LNCAP (cell line): ENCODE measurements around the gene REEP3.

Experiments used
- TF ChIP-seq, protein P1 (sequence below): fragments of 450-650 bp; IDR thresholded peaks from 2 replicates; pipeline ENCODE4 v1.5.1; 2017; ENCODE audit warnings: mild to moderate bottlenecking

REEP3 gene

DNA sequence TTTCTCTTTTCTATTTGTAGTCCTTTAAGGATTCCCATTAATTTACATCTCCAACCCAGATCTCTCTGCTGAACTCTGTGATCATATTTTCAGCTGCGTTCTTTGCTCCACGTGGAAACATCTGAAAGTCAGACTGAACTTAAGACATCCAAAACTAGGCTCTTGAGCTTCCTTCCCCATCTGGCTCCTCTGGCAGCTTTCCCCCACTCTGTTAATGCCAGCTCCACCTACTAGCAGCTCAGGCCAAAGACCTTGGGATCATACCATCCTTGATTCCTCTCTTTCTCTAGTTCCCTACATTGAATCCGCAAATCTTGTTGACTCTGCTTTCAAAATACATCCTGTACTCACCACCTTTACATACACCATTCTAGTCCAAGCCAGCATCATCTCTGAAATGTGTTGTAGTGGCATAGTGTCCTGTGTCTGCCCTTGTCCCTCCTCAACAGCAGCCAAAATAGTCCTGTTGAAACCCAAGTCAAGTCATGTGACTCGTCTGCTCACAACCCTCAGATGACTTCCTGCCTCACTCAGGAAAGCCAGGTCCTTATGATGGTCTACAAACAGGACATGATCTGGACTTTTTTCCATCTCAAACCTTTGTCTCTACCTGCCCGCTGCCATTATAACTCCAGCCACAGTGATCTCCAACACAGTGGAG, 7.0 kb downstream of the REEP3 start:
- TF ChIP-seq, protein P1, sequence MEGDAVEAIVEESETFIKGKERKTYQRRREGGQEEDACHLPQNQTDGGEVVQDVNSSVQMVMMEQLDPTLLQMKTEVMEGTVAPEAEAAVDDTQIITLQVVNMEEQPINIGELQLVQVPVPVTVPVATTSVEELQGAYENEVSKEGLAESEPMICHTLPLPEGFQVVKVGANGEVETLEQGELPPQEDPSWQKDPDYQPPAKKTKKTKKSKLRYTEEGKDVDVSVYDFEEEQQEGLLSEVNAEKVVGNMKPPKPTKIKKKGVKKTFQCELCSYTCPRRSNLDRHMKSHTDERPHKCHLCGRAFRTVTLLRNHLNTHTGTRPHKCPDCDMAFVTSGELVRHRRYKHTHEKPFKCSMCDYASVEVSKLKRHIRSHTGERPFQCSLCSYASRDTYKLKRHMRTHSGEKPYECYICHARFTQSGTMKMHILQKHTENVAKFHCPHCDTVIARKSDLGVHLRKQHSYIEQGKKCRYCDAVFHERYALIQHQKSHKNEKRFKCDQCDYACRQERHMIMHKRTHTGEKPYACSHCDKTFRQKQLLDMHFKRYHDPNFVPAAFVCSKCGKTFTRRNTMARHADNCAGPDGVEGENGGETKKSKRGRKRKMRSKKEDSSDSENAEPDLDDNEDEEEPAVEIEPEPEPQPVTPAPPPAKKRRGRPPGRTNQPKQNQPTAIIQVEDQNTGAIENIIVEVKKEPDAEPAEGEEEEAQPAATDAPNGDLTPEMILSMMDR: no peak

DNA sequence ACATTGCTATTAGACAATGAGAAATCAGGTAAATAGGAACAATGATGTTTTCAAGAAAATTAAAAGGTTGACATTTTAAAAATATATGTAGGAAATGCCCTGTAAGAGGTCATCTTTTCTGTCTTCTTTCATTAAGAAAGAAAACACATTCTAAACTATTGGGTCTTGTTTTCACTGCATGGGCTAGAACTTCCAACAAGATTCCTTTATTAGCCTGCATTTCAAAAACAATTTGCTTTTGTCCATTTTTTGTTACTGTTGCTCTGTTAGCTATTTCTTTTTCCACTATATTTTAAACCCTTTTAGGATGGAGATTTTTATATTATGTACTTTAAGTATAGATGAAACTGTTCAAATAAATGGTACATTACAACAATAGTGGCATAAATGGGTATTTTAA, 9.2 kb downstream of the REEP3 start:
- TF ChIP-seq, protein P1: no peak

DNA sequence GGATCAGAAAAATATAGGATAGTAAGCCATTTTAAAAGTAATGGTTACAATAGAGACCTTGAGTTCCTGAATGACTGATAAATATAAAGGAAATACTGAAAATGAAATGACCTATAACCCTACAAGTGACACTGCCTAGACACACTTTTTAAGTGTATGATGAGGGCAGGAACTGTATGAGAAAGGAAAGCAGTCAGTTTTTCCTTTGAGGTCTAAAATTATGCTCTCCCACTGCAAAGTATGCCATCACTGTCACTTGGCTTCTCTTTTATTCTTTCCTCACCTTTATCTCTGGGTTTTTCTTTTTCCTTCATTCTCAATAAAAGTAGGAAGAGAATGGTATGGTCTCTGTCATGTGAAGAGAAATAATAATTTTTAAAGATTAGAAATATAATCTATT, 13.5 kb downstream of the REEP3 start:
- TF ChIP-seq, protein P1: no peak

DNA sequence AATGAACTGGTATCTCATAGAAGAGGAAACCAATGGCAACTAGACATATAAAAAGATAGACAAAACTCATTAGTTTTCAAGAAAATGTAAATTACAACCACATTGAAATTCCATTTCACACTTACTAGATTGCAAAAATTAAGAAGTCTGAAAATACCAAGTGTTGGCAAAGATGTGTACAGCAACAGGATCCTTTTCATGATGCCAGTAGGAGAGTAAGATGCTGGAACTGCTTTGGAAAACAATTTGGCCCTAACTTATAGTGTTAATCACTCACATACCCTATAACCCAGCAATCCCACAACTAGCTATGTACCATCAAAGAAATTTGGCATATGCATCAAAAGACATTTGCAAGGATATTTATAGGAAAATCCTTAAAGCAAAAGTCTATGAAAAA, 15.5 kb downstream of the REEP3 start:
- TF ChIP-seq, protein P1: no peak

DNA sequence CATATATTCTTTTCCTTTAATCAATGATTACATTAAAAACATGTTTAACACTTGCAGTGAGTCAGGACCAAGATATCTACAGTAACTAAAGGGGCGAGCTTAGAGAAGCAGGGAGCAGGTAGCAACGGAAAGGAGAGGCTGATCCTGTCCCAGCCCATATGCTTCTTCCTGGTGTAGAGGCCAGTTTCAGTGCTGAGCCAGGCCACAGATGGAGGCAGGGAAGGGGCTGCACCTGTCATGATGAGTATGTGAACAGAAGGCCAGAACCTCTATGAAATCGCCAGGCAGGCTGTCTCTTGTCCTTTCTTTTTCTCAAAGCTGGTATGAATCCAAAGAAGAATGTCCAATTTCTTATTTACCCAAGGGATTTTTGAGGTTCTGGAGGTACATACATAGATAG, 16.3 kb downstream of the REEP3 start:
- TF ChIP-seq, protein P1: no peak

DNA sequence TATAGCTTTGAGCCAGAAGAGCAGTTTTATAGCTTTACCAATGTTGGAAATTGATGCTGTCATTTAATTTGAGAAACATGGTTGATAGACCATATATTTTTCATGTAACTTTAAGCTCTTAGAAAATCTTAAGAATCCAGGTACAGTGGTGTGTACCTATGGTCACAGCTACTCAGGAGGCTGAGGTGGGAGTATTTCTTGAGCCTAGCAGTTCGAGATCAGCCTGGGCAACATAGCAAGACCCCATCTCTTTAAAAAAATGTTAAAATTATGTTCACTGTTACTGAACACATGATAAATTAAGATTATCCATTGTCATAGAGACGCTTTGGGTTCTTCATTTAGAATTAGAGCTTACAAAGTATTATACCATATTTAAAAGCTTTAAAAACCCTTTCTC, 18.2 kb downstream of the REEP3 start:
- TF ChIP-seq, protein P1: no peak

DNA sequence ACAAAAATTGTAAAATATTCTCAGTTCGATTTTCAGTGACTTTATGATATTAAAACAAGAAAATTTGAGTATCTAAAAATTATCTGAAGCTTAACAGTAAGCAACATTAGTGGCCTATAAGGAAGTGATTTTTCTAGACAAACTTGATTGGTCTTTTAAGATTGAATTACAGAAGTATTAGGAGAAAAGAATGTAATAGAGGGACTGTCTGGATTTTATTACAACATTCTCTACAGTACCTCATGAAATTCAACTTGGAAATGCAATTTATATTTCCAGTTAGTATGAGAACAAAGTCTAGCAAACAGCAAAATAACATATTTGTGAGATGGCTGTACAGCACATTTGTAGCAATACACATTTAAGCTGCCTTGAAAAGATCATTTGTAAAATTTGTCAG, 18.8 kb downstream of the REEP3 start:
- TF ChIP-seq, protein P1: no peak
